ENCODE results near the gene VPS13D.

- TF ChIP-seq CTCF (IDR thresholded peaks at IDR 0.05) (no peak), SIN3A (IDR thresholded peaks at IDR 0.05; ENCODE audit: borderline replicate concordance, insufficient read depth, low read depth, low read length) (no peak)
These were observed 207.8 kb downstream of the VPS13D start for GRCh38 chr1:12437629-12438028.

All from Panc1 (cell line).